ELF-1 (cell line): ENCODE measurements around the gene HSPA14.
A peak's percentile ranks its signal among the peaks of the same experiment; 100 is the strongest.
"Not testable (repeated sequence)": the region's sequence is repeated elsewhere in the genome, so short reads cannot be mapped to it uniquely, and the experiment has no call there.

Experiments used
- DNase-seq: peaks from one replicate; pipeline ENCODE4 v3.0.0-alpha.2; 2016; ENCODE audit warnings: low read depth, low spot score

Gene HSPA14

DNA sequence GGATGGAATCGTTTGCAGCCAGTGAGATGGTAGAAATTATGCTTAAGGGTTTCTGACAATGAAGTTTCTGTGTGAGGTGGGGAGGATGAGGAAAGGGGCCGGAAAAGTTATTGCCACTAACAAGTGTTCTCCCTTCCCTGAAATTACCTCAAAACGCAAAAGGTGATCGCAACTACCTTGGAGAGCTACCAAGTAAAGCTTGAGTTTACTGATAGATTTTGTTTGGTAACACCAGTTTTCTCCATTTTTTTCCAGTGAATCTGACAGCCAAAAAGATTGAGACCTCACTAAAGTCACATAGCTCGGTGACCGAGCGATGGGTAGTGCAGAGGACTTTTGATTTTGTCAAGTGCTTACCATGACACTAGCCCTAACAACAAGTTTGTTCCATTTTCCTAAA, 42.1 kb downstream of the HSPA14 start:
- peak; percentile 14 for DNase-seq

- DNase-seq: no peak
Observed at GRCh38 chr10:14884082-14884481, 46.0 kb downstream of the HSPA14 start.

DNA sequence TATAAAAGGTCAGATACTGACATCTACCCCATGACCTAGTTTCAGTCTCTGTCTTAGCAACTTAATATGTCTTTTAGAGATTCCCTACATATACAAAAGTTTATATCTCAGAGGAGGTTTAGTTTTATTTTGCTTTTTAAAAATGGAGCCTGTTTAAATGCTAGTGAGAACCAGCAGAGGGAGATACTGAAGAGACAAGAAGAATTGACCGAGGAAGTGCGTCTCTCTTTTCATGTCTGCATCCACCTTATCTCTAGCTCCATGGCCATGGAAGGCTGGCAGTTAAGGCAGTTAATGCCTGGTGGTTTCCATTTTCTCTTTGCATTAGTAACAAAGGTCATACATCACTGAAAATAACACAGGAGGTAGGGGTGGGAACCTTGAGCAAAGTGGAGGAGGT, 51.2 kb downstream of the HSPA14 start:
- DNase-seq: no peak

DNA sequence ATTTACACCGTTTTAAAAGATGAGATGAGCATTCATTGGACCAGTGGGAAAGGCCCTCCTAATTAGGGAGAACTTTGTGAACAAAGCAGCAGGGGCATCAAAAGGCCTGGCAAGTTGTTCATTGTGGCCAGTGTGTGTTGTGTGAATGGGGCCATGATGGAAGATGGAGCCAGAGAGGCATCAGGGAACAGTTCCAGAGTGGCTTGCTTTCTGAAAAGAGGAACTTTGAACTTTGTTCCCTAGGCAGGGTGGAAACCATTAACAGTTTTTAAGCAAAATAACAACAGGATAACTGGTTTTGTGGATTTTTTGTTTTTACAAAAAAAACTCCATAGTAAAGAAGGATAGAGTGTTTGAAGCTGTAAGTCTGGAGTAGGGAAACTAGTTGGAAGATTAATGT, 53.0 kb downstream of the HSPA14 start:
- DNase-seq: no peak

DNA sequence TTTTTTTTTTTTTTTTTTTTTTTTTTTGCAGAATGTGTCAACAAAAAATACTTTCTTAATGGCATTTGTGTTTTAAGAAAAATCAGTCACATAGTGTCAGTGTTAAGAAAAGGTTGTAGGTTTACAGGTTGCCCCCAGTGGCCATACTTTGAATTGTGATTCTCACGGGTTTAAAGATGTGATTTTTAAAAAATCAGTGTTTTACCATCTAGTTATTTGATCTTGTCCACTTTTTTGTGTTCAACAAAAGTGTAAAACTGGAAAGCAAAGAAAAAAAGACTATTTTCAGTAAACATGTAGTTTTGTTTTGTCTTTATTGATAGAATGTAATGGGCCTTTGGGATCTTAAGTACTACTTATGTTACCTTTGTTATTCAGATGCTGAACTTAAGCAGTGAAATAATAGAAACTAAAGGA, 66.2 kb downstream of the HSPA14 start:
- DNase-seq: peak; percentile 10

DNA sequence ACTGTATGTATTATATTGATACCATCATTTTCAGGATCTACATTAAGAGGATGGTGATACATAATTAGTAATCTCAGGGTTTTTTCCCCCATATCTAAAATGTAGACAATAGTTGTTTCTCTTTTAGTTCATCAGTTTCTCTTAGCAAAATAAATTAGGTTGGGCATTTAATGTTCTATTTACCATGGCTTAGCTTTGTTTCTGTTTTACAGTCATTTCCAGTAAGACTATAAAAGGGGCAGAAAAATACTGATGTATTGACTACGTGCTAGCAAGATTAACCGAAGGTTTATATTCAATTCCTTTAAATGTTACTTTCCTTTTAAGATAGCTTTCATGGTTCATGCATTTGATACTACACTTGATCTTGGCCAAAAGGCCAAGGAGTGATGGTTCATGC, 66.8 kb downstream of the HSPA14 start:
- DNase-seq: no peak

DNA sequence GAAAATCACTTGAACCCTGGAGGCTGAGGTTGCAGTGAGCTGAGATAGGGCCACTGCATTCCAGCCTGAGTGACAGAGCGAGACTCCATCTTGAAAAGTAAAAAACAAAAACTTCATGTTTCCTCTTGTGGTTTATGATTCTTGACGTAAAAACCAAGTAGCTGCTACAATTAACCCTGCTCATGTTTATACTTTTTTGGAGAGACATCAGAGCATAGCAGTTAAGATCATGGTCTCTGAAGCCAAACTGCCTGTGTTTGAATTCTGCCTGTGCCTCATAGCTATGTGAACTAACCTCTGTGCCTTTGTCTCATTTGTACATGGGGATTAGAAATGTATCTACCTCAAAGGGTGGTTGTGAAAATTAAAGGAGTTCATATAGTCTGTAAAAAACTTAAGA, 67.8 kb downstream of the HSPA14 start:
- DNase-seq: no peak

DNA sequence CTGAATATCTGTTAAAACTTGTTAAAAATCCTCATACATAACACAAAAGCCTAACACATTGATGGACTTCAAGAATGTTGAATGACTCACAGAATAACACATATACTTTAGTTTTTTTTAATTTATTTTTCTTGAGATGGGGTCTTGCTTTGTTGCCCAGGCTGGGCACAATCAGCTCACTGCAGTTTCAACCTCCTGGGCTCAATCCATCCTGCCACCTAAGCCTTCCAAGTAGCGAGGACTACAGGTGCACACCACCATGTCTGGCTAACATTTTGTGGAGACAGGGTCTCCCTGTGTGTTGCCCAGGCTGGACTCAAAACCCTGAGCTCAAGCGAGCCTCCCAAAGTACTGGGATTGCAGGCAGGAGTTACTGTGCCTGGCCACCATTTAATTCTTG, 68.7 kb downstream of the HSPA14 start:
- no peak for DNase-seq

- not testable (repeated sequence) for DNase-seq
Observed at GRCh38 chr10:14907591-14907990, 69.5 kb downstream of the HSPA14 start.

DNA sequence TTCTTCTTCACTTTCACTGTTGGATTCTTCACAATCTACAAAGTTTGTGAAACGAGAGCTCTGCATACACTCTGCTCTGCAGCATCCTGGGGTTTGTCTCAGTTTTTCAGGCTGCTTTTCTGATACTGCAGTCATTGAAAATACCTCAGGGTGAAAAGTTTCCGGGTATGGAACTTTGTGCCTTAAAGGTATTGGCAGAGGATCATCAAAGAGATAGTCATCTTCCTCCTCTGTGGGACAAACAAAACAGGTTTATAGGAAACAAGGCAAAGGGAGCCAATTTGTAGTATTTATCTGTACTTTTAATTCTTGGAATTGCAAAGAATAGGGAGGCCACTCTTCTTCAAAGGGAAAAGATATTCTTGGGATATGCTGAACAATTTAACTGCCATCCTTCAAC, 71.0 kb downstream of the HSPA14 start:
- no peak for DNase-seq

- DNase-seq: no peak
Observed at GRCh38 chr10:14910953-14911352, 72.8 kb downstream of the HSPA14 start.

DNA sequence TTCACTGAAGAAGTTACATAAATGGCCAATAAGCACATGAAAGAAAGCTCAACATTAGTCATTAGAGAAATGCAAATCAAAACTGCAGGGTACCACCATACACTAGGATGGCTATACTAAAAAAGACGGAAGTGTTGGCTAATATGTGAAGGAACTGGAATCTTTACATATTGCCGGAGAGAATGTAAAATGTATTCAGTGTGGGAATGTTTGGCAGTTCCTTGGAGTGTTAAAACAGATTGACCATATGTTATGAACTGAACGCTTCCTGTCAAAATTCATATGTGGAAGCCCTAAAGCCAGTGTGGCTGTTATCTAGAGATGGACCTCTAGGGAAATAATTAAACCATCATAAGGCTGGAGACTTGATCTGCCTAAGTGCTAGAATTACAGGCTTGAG, 73.7 kb downstream of the HSPA14 start:
- DNase-seq: no peak

GRCh38 chr10:14916600-14916999, 78.5 kb downstream of the HSPA14 start:
- no peak for DNase-seq

DNA sequence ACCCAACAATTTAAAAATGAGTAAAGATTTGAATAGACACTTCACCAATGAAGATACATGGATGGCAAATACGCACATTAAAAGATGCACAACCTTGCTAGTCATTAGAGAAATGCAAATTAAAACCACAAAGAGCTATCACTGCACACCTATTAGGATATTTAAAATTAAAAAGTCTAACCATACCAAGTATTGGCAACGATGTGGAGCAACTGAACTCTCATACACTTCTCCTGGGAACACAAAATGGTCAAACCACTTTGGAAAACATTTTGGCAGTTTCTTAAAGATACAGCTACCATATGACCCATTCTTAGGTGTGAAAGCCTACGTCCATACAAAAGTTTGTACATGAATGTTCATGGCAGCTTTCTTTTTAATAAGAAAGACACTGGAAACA, 79.7 kb downstream of the HSPA14 start:
- no peak for DNase-seq

DNA sequence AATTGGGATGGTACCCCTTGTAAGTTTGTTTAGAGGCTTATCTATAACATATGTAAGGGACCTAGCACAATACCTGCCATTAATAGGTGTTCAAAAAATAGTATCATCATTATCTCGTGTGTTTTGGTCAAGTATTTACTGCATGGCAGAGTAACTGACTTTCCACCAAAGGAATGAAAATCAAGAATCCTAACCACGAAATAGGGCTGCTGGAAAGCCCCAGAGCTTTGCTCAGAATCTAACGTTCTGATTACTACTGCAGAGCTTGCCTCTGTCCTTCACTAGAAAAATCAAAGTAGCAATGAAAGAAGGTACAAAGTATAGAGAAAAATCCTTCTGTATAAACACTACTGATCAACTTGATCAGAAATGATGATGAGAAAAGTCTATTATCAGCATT, 80.9 kb downstream of the HSPA14 start:
- no peak for DNase-seq
